G401.6 (cell line): ENCODE measurements around the gene CPLX1.
"Not testable (repeated sequence)": the region's sequence is repeated elsewhere in the genome, so short reads cannot be mapped to it uniquely, and the experiment has no call there.

ENCODE experiments used
- FAIRE-seq: peaks from 2 replicates; lab custom pipeline; 2012; peaks lifted over from hg19 to GRCh38; lab: Jason Lieb, UNC

CPLX1 gene

GRCh38 chr4:819401-820229 is 6.3 kb downstream of the CPLX1 start:
- no peak for FAIRE-seq

GRCh38 chr4:818106-818921 is 7.6 kb downstream of the CPLX1 start:
- no peak for FAIRE-seq

GRCh38 chr4:815464-816146 is 10.3 kb downstream of the CPLX1 start:
- no peak for FAIRE-seq

- no peak for FAIRE-seq
These were observed 11.5 kb downstream of the CPLX1 start for GRCh38 chr4:814312-814850.

GRCh38 chr4:813900-814299 is 12.0 kb downstream of the CPLX1 start:
- no peak for FAIRE-seq

- FAIRE-seq: no peak
These were observed 16.9 kb downstream of the CPLX1 start for GRCh38 chr4:808860-809570.

GRCh38 chr4:807792-808191 is 18.1 kb downstream of the CPLX1 start:
- no peak for FAIRE-seq

GRCh38 chr4:806979-807378 is 18.9 kb downstream of the CPLX1 start:
- FAIRE-seq: not testable (repeated sequence)

- FAIRE-seq: no peak
These were observed 21.1 kb downstream of the CPLX1 start for GRCh38 chr4:804804-805203.

GRCh38 chr4:803884-804283 is 22.0 kb downstream of the CPLX1 start:
- no peak for FAIRE-seq

- FAIRE-seq: no peak
These were observed 24.3 kb downstream of the CPLX1 start for GRCh38 chr4:801436-802124.

GRCh38 chr4:797066-797465 is 28.9 kb downstream of the CPLX1 start:
- no peak for FAIRE-seq

- no peak for FAIRE-seq
These were observed 29.7 kb downstream of the CPLX1 start for GRCh38 chr4:796206-796605.

GRCh38 chr4:795726-796119 is 30.2 kb downstream of the CPLX1 start:
- FAIRE-seq: no peak

GRCh38 chr4:794900-795725 is 30.8 kb downstream of the CPLX1 start:
- FAIRE-seq: no peak

- no peak for FAIRE-seq
These were observed 31.8 kb downstream of the CPLX1 start for GRCh38 chr4:793941-794621.

GRCh38 chr4:793093-793861 is 32.7 kb downstream of the CPLX1 start:
- no peak for FAIRE-seq

- FAIRE-seq: no peak
These were observed 33.3 kb downstream of the CPLX1 start for GRCh38 chr4:792626-793092.
